ENCODE measurements around the gene MYO1C.

GRCh38 chr17:1490643-1491442, 1.6 kb downstream of the MYO1C start:
- TF ChIP-seq CTCF (IDR thresholded peaks at IDR 0.05 in 4 of 5, conservative IDR thresholded peaks at IDR 0.05 in 1 of 5) (no peak), POLR2A (IDR thresholded peaks at IDR 0.05) (peak; percentile 44 to 49)

Data from gastrocnemius medialis (tissue), 4 donors.